SK-N-SH (cell line): Measurements from ENCODE around the gene CBLB. TPM values are rescaled to one million over a fixed set of nuclear protein-coding genes. Genes with fewer than 3 reads are reported as not detected.

ENCODE experiments used
- CTCF ChIA-PET: fragments of 300-600, 350-600 bp; formaldehyde crosslinking; extraction: SDS; loops from one replicate; lab custom pipeline; 2021; lab: Yijun Ruan, JAX
- POLR2A ChIA-PET: fragments of 350-600 bp; sonication (Branson Sonifier 250); formaldehyde crosslinking; extraction: SDS; loops from one replicate; lab custom pipeline; 2020; ENCODE audit warnings: antibody characterized with exemption, inconsistent platforms; lab: Yijun Ruan, JAX
- DNase-seq: peaks from one replicate; pipeline ENCODE4 v3.0.0; 2012
- H2AFZ ChIP-seq: fragments of 200-600 bp; sonication (generic); 2 replicates; pipeline ENCODE4 v1.8.1; 2016; ENCODE audit warnings: antibody characterized with exemption, mild to moderate bottlenecking, low read depth
- H3F3A ChIP-seq: fragments of 200-600 bp; sonication (generic); replicated peaks from 2 replicates; pipeline ENCODE3; 2016; ENCODE audit warnings: antibody characterized with exemption, mild to moderate bottlenecking; ENCODE audit not compliant: insufficient read depth
- H3K27ac ChIP-seq, 2 experiments: fragments of 200-500 bp in 1 of 2; fragments of 200-600 bp in 1 of 2; sonication (Bioruptor generic) in 1 of 2; sonication (generic), shearing (Covaris generic) in 1 of 2; 2 replicates each; pipeline versions ENCODE4 v1.5.1 to v1.6.1; 2014 to 2016; ENCODE audit warnings: low read depth in 2 of 2, inconsistent platforms in 1 of 2, low read length in 1 of 2, mild to moderate bottlenecking in 1 of 2, mixed read lengths in 1 of 2
- H3K27me3 ChIP-seq: fragments of 200-600 bp; sonication (generic), shearing (Covaris generic); 2 replicates; pipeline ENCODE4 v1.6.1; 2016; ENCODE audit warnings: mixed run types; ENCODE audit not compliant: insufficient read depth
- H3K36me3 ChIP-seq, 2 experiments: fragments of 200-500 bp in 1 of 2; fragments of 200-600 bp in 1 of 2; sonication (Bioruptor generic) in 1 of 2; sonication (generic) in 1 of 2; replicated peaks in 1 of 2; 2 replicates each; pipeline versions ENCODE3 to v1.5.1; 2014 to 2016; ENCODE audit warnings: low read length in 1 of 2, mild to moderate bottlenecking in 1 of 2; ENCODE audit not compliant: insufficient read depth in 2 of 2, control insufficient read depth in 1 of 2
- H3K4me1 ChIP-seq, 2 experiments: fragments of 200-500 bp in 1 of 2; fragments of 200-600 bp in 1 of 2; sonication (Bioruptor generic) in 1 of 2; sonication (generic), shearing (Covaris generic) in 1 of 2; 2 replicates each; pipeline versions ENCODE4 v1.5.1 to v1.6.1; 2014 to 2016; ENCODE audit warnings: low read depth in 1 of 2, low read length in 1 of 2, mixed run types in 1 of 2; ENCODE audit not compliant: insufficient read depth in 2 of 2, control insufficient read depth in 1 of 2
- H3K4me2 ChIP-seq: fragments of 200-600 bp; sonication (generic), shearing (Covaris generic); 2 replicates; pipeline ENCODE4 v1.6.1; 2017; ENCODE audit warnings: mixed run types
- H3K4me3 ChIP-seq, 2 experiments: fragments of 200-500 bp in 1 of 2; fragments of 200-600 bp in 1 of 2; sonication (Bioruptor generic) in 1 of 2; sonication (generic), shearing (Covaris generic) in 1 of 2; 2 replicates each; pipeline versions ENCODE4 v1.5.1 to v1.8.1; 2014 to 2016; ENCODE audit warnings: low read depth in 2 of 2, inconsistent platforms in 1 of 2, low read length in 1 of 2, mild to moderate bottlenecking in 1 of 2, mixed read lengths in 1 of 2, moderate library complexity in 1 of 2
- H3K79me2 ChIP-seq: fragments of 200-600 bp; sonication (generic); 2 replicates; pipeline ENCODE4 v1.8.1; 2017; ENCODE audit warnings: mild to moderate bottlenecking; ENCODE audit not compliant: insufficient read depth
- H3K9ac ChIP-seq: fragments of 200-600 bp; sonication (generic); 2 replicates; pipeline ENCODE4 v1.6.1; 2017; ENCODE audit warnings: mixed run types
- H3K9me2 ChIP-seq: fragments of 200-600 bp; sonication (generic); 2 replicates; pipeline ENCODE4 v1.6.1; 2017; ENCODE audit warnings: mixed run types
- H3K9me3 ChIP-seq: fragments of 200-600 bp; sonication (generic); 2 replicates; pipeline ENCODE4 v1.6.1; 2017; ENCODE audit warnings: mixed run types, mild to moderate bottlenecking, moderate library complexity
- H4K20me1 ChIP-seq: fragments of 200-600 bp; sonication (generic); 2 replicates; pipeline ENCODE4 v1.6.1; 2017; ENCODE audit warnings: mild to moderate bottlenecking, mixed run types; ENCODE audit not compliant: insufficient read depth
- CHD2 ChIP-seq: fragments of 150-350 bp; IDR thresholded peaks from 2 replicates; pipeline ENCODE4 v1.6.1; 2018; ENCODE audit warnings: low read length; ENCODE audit not compliant: partially characterized antibody
- EZH2phosphoT487 ChIP-seq: fragments of 200-600 bp; sonication (generic); IDR thresholded peaks from 2 replicates; pipeline ENCODE4 v1.6.1; 2017; ENCODE audit warnings: low read depth, mixed run types, mild to moderate bottlenecking, antibody characterized with exemption, moderate library complexity, borderline replicate concordance
- FOXM1 ChIP-seq: IDR thresholded peaks from 2 replicates; pipeline ENCODE4 v1.4.0; 2012; ENCODE audit warnings: low read depth, mild to moderate bottlenecking
- GABPA ChIP-seq: IDR thresholded peaks from 2 replicates; pipeline ENCODE4 v1.4.0; 2012; ENCODE audit warnings: low read depth, mild to moderate bottlenecking
- GATA2 ChIP-seq: sonication (generic); formaldehyde crosslinking; IDR thresholded peaks from 2 replicates; pipeline ENCODE4 v1.5.0; 2020; ENCODE audit warnings: mild to moderate bottlenecking, missing genetic modification reagents
- IRF3 ChIP-seq: fragments of 150-350 bp; IDR thresholded peaks from 2 replicates; pipeline ENCODE4 v1.6.1; 2016; ENCODE audit warnings: mild to moderate bottlenecking, low read depth, low read length
- POLR2AphosphoS5 ChIP-seq: IDR thresholded peaks from 2 replicates; pipeline ENCODE4 v1.6.1; 2012; ENCODE audit warnings: low read depth, low read length
- SIN3A ChIP-seq: IDR thresholded peaks from 2 replicates; pipeline ENCODE4 v1.6.1; 2012; ENCODE audit warnings: low read depth, mild to moderate bottlenecking, low read length, moderate library complexity, borderline replicate concordance
- WGBS: methylation state at CpG from one replicate; pipeline ENCODE4 v1.1.6; 2017; ENCODE audit warnings: low lambda C conversion rate; 5-methylcytosine and 5-hydroxymethylcytosine counted together
- polyA plus RNA-seq, 3 experiments: library from polyadenylated mRNA; depleted of rRNA; stranded (reverse); fragments of >200 nt; gene quantifications; 2 replicates each; pipeline ENCODE4 v1.2.3, GENCODE V29; 2012
- TF ChIP-seq, protein P1 (sequence below): IDR thresholded peaks from 2 replicates; pipeline ENCODE4 v1.4.0; 2012; ENCODE audit warnings: low read depth, borderline replicate concordance
- TF ChIP-seq, protein P2 (sequence below): IDR thresholded peaks from 2 replicates; pipeline ENCODE4; 2012
- TF ChIP-seq, protein P3 (sequence below): fragments of 200-600 bp; sonication (generic); IDR thresholded peaks from 2 replicates; pipeline ENCODE4 v1.6.1; 2017; ENCODE audit warnings: antibody characterized with exemption, mild to moderate bottlenecking, moderate library complexity

CBLB gene
- polyA plus RNA-seq, 1 of the 3 experiments (the other 2 are of a cell fraction): 4.4 TPM

DNA sequence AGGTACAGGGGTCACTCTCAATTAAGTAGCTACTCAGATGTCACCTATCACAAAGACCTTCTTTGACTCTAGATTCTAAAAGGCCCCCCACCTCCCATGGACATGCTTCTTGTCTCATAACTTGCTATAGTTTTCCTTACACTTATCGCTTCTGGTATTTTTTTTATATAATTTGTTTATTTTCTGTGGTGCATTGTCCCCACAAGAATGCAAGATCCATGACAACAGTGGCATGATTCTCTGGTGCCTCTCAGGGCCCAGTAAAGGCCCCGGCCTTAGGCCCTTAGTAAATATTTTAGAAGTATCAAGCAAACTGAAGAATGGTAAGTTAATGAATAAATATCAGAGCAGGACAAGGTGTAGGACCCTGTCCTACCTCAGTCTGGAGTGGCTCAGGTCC is 248.6 kb downstream of the CBLB start:
- H3K4me3 ChIP-seq: no peak overlapping the region
- ChIA-PET POLR2A (no interaction called here), CTCF (no interaction called here)
- H3K36me3 ChIP-seq: no peaks in the 10 kb centered on the region
- no peak for DNase-seq
- no peaks in the 10 kb centered on the region for H4K20me1 ChIP-seq
- no peak overlapping the region for H3K27ac ChIP-seq
- no peak overlapping the region for H3K9ac ChIP-seq
- TF ChIP-seq, protein P1, sequence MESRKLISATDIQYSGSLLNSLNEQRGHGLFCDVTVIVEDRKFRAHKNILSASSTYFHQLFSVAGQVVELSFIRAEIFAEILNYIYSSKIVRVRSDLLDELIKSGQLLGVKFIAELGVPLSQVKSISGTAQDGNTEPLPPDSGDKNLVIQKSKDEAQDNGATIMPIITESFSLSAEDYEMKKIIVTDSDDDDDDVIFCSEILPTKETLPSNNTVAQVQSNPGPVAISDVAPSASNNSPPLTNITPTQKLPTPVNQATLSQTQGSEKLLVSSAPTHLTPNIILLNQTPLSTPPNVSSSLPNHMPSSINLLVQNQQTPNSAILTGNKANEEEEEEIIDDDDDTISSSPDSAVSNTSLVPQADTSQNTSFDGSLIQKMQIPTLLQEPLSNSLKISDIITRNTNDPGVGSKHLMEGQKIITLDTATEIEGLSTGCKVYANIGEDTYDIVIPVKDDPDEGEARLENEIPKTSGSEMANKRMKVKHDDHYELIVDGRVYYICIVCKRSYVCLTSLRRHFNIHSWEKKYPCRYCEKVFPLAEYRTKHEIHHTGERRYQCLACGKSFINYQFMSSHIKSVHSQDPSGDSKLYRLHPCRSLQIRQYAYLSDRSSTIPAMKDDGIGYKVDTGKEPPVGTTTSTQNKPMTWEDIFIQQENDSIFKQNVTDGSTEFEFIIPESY: no peak
- no peak for TF ChIP-seq CHD2
- no peak for TF ChIP-seq POLR2AphosphoS5
- no peak for TF ChIP-seq EZH2phosphoT487
- no peak for TF ChIP-seq GABPA
- TF ChIP-seq IRF3: no peak
- TF ChIP-seq SIN3A: no peak
- TF ChIP-seq, protein P2, sequence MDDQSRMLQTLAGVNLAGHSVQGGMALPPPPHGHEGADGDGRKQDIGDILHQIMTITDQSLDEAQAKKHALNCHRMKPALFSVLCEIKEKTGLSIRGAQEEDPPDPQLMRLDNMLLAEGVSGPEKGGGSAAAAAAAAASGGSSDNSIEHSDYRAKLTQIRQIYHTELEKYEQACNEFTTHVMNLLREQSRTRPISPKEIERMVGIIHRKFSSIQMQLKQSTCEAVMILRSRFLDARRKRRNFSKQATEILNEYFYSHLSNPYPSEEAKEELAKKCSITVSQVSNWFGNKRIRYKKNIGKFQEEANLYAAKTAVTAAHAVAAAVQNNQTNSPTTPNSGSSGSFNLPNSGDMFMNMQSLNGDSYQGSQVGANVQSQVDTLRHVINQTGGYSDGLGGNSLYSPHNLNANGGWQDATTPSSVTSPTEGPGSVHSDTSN: no peak
- no peak overlapping the region for H3K4me2 ChIP-seq
- H3K4me1 ChIP-seq: no peaks in the 10 kb centered on the region
- H3F3A ChIP-seq: no peaks in the 10 kb centered on the region
- H3K9me3 ChIP-seq: no peaks in the 10 kb centered on the region
- H3K9me2 ChIP-seq: no peaks in the 10 kb centered on the region
- WGBS: 81% methylated on average over 2 of the region's 2 CpGs
- no peak overlapping the region for H2AFZ ChIP-seq
- no peaks in the 10 kb centered on the region for H3K79me2 ChIP-seq
- no peaks in the 10 kb centered on the region for H3K27me3 ChIP-seq

- ChIA-PET POLR2A (no interaction called here), CTCF (no interaction called here)
- Histone ChIP-seq H2AFZ (no peak overlapping the region), H4K20me1 (no peaks in the 10 kb centered on the region), H3K4me3 (no peak overlapping the region), H3K4me1 (no peaks in the 10 kb centered on the region), H3F3A (no peaks in the 10 kb centered on the region), H3K9me2 (no peaks in the 10 kb centered on the region), H3K4me2 (no peak overlapping the region), H3K9ac (no peak overlapping the region), H3K27ac (no peak overlapping the region), H3K36me3 (no peaks in the 10 kb centered on the region), H3K27me3 (no peaks in the 10 kb centered on the region), H3K79me2 (no peaks in the 10 kb centered on the region), H3K9me3 (no peaks in the 10 kb centered on the region)
- no peak for DNase-seq
- TF ChIP-seq, protein P3, sequence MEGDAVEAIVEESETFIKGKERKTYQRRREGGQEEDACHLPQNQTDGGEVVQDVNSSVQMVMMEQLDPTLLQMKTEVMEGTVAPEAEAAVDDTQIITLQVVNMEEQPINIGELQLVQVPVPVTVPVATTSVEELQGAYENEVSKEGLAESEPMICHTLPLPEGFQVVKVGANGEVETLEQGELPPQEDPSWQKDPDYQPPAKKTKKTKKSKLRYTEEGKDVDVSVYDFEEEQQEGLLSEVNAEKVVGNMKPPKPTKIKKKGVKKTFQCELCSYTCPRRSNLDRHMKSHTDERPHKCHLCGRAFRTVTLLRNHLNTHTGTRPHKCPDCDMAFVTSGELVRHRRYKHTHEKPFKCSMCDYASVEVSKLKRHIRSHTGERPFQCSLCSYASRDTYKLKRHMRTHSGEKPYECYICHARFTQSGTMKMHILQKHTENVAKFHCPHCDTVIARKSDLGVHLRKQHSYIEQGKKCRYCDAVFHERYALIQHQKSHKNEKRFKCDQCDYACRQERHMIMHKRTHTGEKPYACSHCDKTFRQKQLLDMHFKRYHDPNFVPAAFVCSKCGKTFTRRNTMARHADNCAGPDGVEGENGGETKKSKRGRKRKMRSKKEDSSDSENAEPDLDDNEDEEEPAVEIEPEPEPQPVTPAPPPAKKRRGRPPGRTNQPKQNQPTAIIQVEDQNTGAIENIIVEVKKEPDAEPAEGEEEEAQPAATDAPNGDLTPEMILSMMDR: no peak
- TF ChIP-seq POLR2AphosphoS5 (no peak), SIN3A (no peak), GATA2 (CRISPR knock-in tag) (no peak), FOXM1 (no peak)
- WGBS: 91% methylated on average over 2 of the region's 2 CpGs
These were observed 249.2 kb downstream of the CBLB start for GRCh38 chr3:105619651-105620050.
